ENCODE results near the gene ARRDC5.

The ARRDC5 gene

DNA sequence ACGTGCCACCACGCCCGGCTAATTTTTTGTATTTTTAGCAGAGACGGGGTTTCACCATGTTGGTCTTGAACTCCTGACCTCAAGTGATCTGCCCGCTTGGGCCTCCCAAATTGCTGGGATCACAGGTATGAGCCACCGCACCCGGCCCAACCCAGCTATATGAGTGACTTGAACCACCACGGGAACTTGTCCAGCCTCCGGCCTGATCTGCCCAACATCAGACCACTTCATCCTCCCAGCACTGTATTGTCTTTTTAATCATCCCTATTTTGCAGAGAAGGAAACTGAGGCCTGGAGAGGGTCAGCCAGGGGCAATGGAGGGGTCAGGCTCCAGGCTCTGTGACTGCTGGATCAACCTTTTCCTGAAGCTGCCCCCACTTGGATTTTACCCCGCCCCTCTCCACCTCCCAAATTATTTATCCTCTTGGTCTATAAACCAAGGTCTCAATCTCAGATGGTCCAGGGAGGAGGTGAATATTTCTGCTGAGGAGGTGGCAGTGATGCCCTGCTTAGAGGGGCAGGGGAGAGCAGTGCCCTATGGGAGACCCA, 34.3 kb downstream of the ARRDC5 start:
- Histone ChIP-seq H3K23ac (ENCODE audit: low read depth, low read length, poor library complexity) (no peak overlapping the region), H2AFZ (ENCODE audit: low read length) (no peak overlapping the region), H3K9ac (ENCODE audit: low read depth, low read length, poor library complexity) (no peak overlapping the region), H3K36me3 (replicated peaks in 1 of 2; ENCODE audit: control insufficient read depth in 2 of 2, insufficient read depth in 2 of 2, low read length in 2 of 2) (peaks cover 0 to 5% of the 10 kb centered on the region in 2 donors), H2AK5ac (ENCODE audit: low read depth, low read length) (no peak overlapping the region), H3K18ac (ENCODE audit: low read length) (no peak overlapping the region), H4K91ac (ENCODE audit: low read depth, low read length, poor library complexity) (no peak overlapping the region), H4K8ac (ENCODE audit: low read depth, low read length) (no peak overlapping the region), H2BK12ac (ENCODE audit: low read length) (no peak overlapping the region), H3K4ac (ENCODE audit: low read length) (no peak overlapping the region), H3K14ac (ENCODE audit: low read length) (no peak overlapping the region), H3K4me1 (ENCODE audit: control insufficient read depth in 2 of 2, insufficient read depth in 1 of 2, low read depth in 1 of 2, low read length in 2 of 2) (peaks cover 6 to 7% of the 10 kb centered on the region in 2 donors), H2BK5ac (ENCODE audit: low read length) (no peak overlapping the region), H3K4me2 (ENCODE audit: insufficient read depth, low read length, poor library complexity, severe bottlenecking) (no peak overlapping the region), H3K79me1 (ENCODE audit: low read depth, low read length) (peaks cover 4% of the 10 kb centered on the region), H2BK120ac (ENCODE audit: low read depth, low read length) (no peak overlapping the region), H3K9me3 (replicated peaks in 1 of 2; ENCODE audit: control insufficient read depth in 2 of 2, insufficient read depth in 1 of 2, low read depth in 1 of 2, low read length in 2 of 2) (no peaks in the 10 kb centered on the region), H3K27ac (replicated peaks; ENCODE audit: low read length) (no peak overlapping the region), H3K27me3 (ENCODE audit: control insufficient read depth in 3 of 3, insufficient read depth in 3 of 3, low read depth in 1 of 3, low read length in 3 of 3) (no peaks in the 10 kb centered on the region), H2BK15ac (ENCODE audit: low read length) (no peak overlapping the region), H3K4me3 (ENCODE audit: low read length in 2 of 2) (no peak overlapping the region)
- no CpG with 5 or more reads among the region's 10 CpGs for WGBS, 2 donors (ENCODE audit: extremely low coverage in 2 of 2, insufficient read length in 2 of 2, insufficient replicate concordance in 1 of 2)
- DNase-seq (ENCODE audit: low spot score), result no peak

DNA sequence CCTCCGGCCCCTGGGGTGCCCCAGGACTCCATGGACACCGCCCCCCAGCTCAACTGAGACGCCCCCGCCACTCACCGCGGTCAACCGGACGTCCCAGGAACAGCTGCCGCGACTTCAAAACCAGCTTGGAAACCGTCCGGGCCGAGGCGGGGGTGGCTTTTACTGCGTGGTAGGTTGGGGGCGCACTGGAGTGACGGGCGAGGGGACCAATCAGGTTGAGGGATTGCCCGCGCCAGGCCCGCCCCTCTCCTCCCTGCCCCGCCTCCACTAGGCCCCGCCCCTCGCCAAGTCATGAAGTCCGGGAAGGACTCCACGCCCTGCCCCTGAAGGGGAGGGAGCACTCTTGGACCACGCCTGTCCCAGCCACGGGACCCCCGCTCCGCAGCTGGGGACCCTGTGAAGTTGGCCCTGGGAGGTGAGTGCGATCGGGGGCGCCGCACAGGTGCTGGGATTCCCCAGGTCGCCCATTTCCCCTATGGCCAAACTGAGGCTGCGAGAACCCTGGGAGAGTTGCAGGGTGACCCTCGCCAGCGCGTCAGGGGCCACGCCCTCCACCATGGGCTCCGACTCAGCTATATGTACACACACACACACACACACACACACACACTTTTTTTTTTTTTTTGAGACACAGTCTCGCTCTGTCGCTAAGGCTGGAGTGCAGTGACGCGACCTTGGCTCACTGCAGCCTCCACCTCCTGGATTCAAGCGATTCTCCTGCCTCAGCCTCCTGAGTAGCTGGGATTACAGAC, 35.0 kb downstream of the ARRDC5 start, which contains the start of gene PLIN3:
PLIN3 (minus strand) TSS at position 134 of the 752 bp plus-strand sequence. CDS start 6,273 bp downstream, outside the sequence.
- peak within 1 kb of the TSS; percentile 94 for H3K18ac ChIP-seq (ENCODE audit: low read length)
- H4K8ac ChIP-seq (ENCODE audit: low read depth, low read length), result no peak within 1 kb of the TSS
- H3K27me3 ChIP-seq (ENCODE audit: control insufficient read depth in 3 of 3, insufficient read depth in 3 of 3, low read depth in 1 of 3, low read length in 3 of 3), result no peaks in the 10 kb centered on the region
- peak within 1 kb of the TSS; percentile 68 for H3K23ac ChIP-seq (ENCODE audit: low read depth, low read length, poor library complexity)
- H3K4me3 ChIP-seq (ENCODE audit: low read length in 2 of 2), result peak within 1 kb of the TSS; percentile 84 to 86
- H2BK120ac ChIP-seq (ENCODE audit: low read depth, low read length), result no peak within 1 kb of the TSS
- peak within 1 kb of the TSS; percentile 68 for H2AK5ac ChIP-seq (ENCODE audit: low read depth, low read length)
- peak within 1 kb of the TSS; percentile 0 for H3K9ac ChIP-seq (ENCODE audit: low read depth, low read length, poor library complexity)
- H2BK5ac ChIP-seq (ENCODE audit: low read length), result no peak within 1 kb of the TSS
- no peak within 1 kb of the TSS for H2BK12ac ChIP-seq (ENCODE audit: low read length)
- no peaks in the 10 kb centered on the region for H3K9me3 ChIP-seq (replicated peaks in 1 of 2; ENCODE audit: control insufficient read depth in 2 of 2, insufficient read depth in 1 of 2, low read depth in 1 of 2, low read length in 2 of 2)
- H3K36me3 ChIP-seq (replicated peaks in 1 of 2; ENCODE audit: control insufficient read depth in 2 of 2, insufficient read depth in 2 of 2, low read length in 2 of 2), result peaks cover under 1 to 5% of the 10 kb centered on the region in 2 donors
- H2AFZ ChIP-seq (ENCODE audit: low read length), result peak within 1 kb of the TSS; percentile 91
- peaks cover 6 to 7% of the 10 kb centered on the region in 2 donors for H3K4me1 ChIP-seq (ENCODE audit: control insufficient read depth in 2 of 2, insufficient read depth in 1 of 2, low read depth in 1 of 2, low read length in 2 of 2)
- no peak within 1 kb of the TSS for H3K4ac ChIP-seq (ENCODE audit: low read length)
- H2BK15ac ChIP-seq (ENCODE audit: low read length), result peak within 1 kb of the TSS; percentile 83
- H4K91ac ChIP-seq (ENCODE audit: low read depth, low read length, poor library complexity), result no peak within 1 kb of the TSS
- peak; percentile 95 for DNase-seq (ENCODE audit: low spot score)
- H3K4me2 ChIP-seq (ENCODE audit: insufficient read depth, low read length, poor library complexity, severe bottlenecking), result peak within 1 kb of the TSS; percentile 71
- no CpG with 5 or more reads among the region's 46 CpGs for WGBS, 2 donors (ENCODE audit: extremely low coverage in 2 of 2, insufficient read length in 2 of 2, insufficient replicate concordance in 1 of 2)
- no peak within 1 kb of the TSS for H3K14ac ChIP-seq (ENCODE audit: low read length)
- no peak within 1 kb of the TSS for H3K27ac ChIP-seq (replicated peaks; ENCODE audit: low read length)
- H3K79me1 ChIP-seq (ENCODE audit: low read depth, low read length), result peaks cover 4% of the 10 kb centered on the region

DNA sequence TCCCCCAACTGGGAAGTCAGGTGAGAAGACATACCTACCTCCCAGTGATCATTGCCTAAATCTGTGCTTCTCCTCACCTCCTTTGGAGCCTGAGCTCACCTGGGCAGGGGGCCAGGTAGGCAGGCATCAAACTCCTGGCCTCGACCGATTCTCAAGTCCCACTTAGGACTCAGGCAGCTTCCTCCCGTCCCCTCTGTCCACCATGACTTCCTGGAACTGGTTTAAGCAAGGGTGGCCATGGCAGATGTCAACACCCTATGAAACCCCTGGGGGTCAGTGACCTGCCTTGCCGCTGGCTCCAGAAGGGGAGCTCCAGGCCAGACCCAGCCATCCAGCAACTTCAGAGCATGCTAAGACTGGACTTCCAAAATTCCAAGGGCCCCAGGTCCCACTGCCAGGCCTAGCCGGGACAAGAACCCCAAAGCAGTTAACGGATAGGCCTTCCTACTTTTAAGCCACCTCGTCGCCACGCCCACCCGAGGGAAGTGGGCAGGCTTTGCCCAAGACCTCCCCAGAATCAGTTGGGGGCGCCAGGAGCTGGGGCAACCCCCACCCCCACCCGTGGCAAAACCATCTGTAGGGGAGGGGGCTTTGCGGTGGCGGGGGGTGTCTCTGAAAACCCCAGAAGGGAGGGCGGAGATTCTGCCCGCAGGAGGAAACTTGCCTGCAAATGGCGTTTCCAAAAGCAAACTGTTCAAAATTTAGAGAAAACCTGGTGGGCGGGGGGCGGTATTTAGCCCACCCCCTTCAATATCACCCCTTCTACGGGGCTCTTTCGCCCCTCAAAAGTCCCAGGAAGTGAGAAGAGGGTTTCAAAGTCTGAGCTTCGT, 35.9 kb downstream of the ARRDC5 start:
- Histone ChIP-seq H3K4ac (ENCODE audit: low read length) (no peak overlapping the region), H3K4me3 (ENCODE audit: low read length in 2 of 2) (peak overlapping the region; percentile 84 to 85), H2BK15ac (ENCODE audit: low read length) (peak overlapping the region; percentile 37), H3K14ac (ENCODE audit: low read length) (no peak overlapping the region), H3K4me1 (ENCODE audit: control insufficient read depth in 2 of 2, insufficient read depth in 1 of 2, low read depth in 1 of 2, low read length in 2 of 2) (peaks cover 6 to 7% of the 10 kb centered on the region in 2 donors), H3K27ac (replicated peaks; ENCODE audit: low read length) (no peak overlapping the region), H2BK5ac (ENCODE audit: low read length) (no peak overlapping the region), H4K8ac (ENCODE audit: low read depth, low read length) (no peak overlapping the region), H3K23ac (ENCODE audit: low read depth, low read length, poor library complexity) (peak overlapping the region; percentile 68), H3K18ac (ENCODE audit: low read length) (peak overlapping the region; percentile 85), H3K4me2 (ENCODE audit: insufficient read depth, low read length, poor library complexity, severe bottlenecking) (peak overlapping the region; percentile 71), H3K36me3 (replicated peaks in 1 of 2; ENCODE audit: control insufficient read depth in 2 of 2, insufficient read depth in 2 of 2, low read length in 2 of 2) (peaks cover 5% of the 10 kb centered on the region in 2 donors), H2AK5ac (ENCODE audit: low read depth, low read length) (peak overlapping the region; percentile 68), H3K9me3 (replicated peaks in 1 of 2; ENCODE audit: control insufficient read depth in 2 of 2, insufficient read depth in 1 of 2, low read depth in 1 of 2, low read length in 2 of 2) (no peaks in the 10 kb centered on the region), H2BK120ac (ENCODE audit: low read depth, low read length) (no peak overlapping the region), H3K9ac (ENCODE audit: low read depth, low read length, poor library complexity) (peak overlapping the region; percentile 0), H4K91ac (ENCODE audit: low read depth, low read length, poor library complexity) (no peak overlapping the region), H2BK12ac (ENCODE audit: low read length) (no peak overlapping the region), H3K79me1 (ENCODE audit: low read depth, low read length) (peaks cover 4% of the 10 kb centered on the region), H2AFZ (ENCODE audit: low read length) (peak overlapping the region; percentile 91), H3K27me3 (ENCODE audit: control insufficient read depth in 3 of 3, insufficient read depth in 3 of 3, low read depth in 1 of 3, low read length in 3 of 3) (no peaks in the 10 kb centered on the region)
- peak; percentile 47 for DNase-seq (ENCODE audit: low spot score)
- WGBS, 2 donors (ENCODE audit: extremely low coverage in 2 of 2, insufficient read length in 2 of 2, insufficient replicate concordance in 1 of 2), result no CpG with 5 or more reads among the region's 22 CpGs
